Measurements from ENCODE around the gene CCDC17. TPM values are rescaled to one million over a fixed set of nuclear protein-coding genes. Genes with fewer than 3 reads are reported as not detected.

Gene CCDC17
- total and polyA plus RNA-seq, 2 of the 8 experiments (the other 6 are each of a cell fraction or from before 2014, with no cell fraction given) = 0.95 to 2.0 TPM

GRCh38 chr1:45573231-45573804, 50.5 kb downstream of the CCDC17 start:
- H4K5ac ChIP-seq (ENCODE audit: insufficient read length, low read depth, low read length) = no peak overlapping the region
- no peaks in the 10 kb centered on the region for H3K79me1 ChIP-seq (ENCODE audit: low read depth, low read length)
- no peak overlapping the region for H3K14ac ChIP-seq (ENCODE audit: insufficient read length)
- H3K27ac ChIP-seq (ENCODE audit: low read depth, low read length) = no peak overlapping the region
- no peak overlapping the region for H3K4me2 ChIP-seq (ENCODE audit: insufficient read depth in 1 of 2, low read depth in 2 of 2, low read length in 2 of 2)
- H3K27me3 ChIP-seq (replicated peaks in 1 of 4; ENCODE audit: control insufficient read depth in 3 of 4, extremely low read depth in 1 of 4, insufficient read depth in 3 of 4, low read length in 3 of 4) = no peaks in the 10 kb centered on the region
- H2BK15ac ChIP-seq (ENCODE audit: low read length) = no peak overlapping the region
- no peak overlapping the region for H3K4ac ChIP-seq (replicated peaks; ENCODE audit: insufficient read length, low read depth, low read length)
- no peak overlapping the region for H3K23ac ChIP-seq (ENCODE audit: insufficient read length)
- H3K23me2 ChIP-seq (ENCODE audit: low read depth, low read length) = no peaks in the 10 kb centered on the region
- no peak overlapping the region for H3K56ac ChIP-seq (replicated peaks; ENCODE audit: insufficient read length, low read depth, low read length)
- no peaks in the 10 kb centered on the region for H3K79me2 ChIP-seq (ENCODE audit: control insufficient read depth in 1 of 2, insufficient read depth in 2 of 2, low read length in 2 of 2)
- WGBS, 2 experiments (ENCODE audit: extremely low coverage in 1 of 2, insufficient coverage in 1 of 2, insufficient read length in 1 of 2, insufficient replicate concordance in 2 of 2, low coverage in 1 of 2, low lambda C conversion rate in 2 of 2, missing lambda C conversion rate in 1 of 2) = 51% methylated on average over 3 of the region's 3 CpGs; no CpG with 5 or more reads in 1 of the 2 experiments
- H2AK5ac ChIP-seq (ENCODE audit: low read depth, low read length) = no peak overlapping the region
- FAIRE-seq = no peak
- no peak overlapping the region for H2BK5ac ChIP-seq (ENCODE audit: low read depth, low read length)
- TF ChIP-seq POLR2A (IDR thresholded peaks at IDR 0.05; ENCODE audit: control extremely low read depth in 1 of 2, low read depth in 2 of 2, low read length in 2 of 2) (peak in 1 of 2 experiments; percentile 54; a peak in 2 of 3 replicates), SAP30 (IDR thresholded peaks at IDR 0.05; ENCODE audit: insufficient read depth, insufficient replicate concordance, low read length) (no peak)
- H3K36me3 ChIP-seq (ENCODE audit: control insufficient read depth in 2 of 4, insufficient read depth in 4 of 4, low read length in 3 of 4) = peaks cover 12 to 24% (median 20%) of the 10 kb centered on the region in 4 experiments
- ChIA-PET POLR2A (ENCODE audit: partially characterized antibody) (interaction anchor here (10.2 to 16.6 kb wide), 4 partner anchors 11 to 64 kb away, joined by 107 to 222 read pairs (median 152); partner anchors contain the start of genes AKR1A1, NASP and PRDX1), CTCF (ENCODE audit: partially characterized antibody) (interaction anchor here (10.7 kb wide), 1 partner anchor 64 kb away, joined by 133 read pairs; no protein-coding TSS in a partner anchor)
- H2BK120ac ChIP-seq (replicated peaks; ENCODE audit: low read depth, low read length) = no peak overlapping the region
- H3K4me3 ChIP-seq (ENCODE audit: extremely low read depth in 1 of 4, insufficient read depth in 2 of 4, low read depth in 3 of 4, low read length in 4 of 4) = no peak overlapping the region; a peak in 1 of 8 replicates
- H4K20me1 ChIP-seq (replicated peaks in 1 of 2; ENCODE audit: control insufficient read depth in 1 of 2, insufficient read depth in 2 of 2, low read length in 2 of 2) = peaks cover 4% of the 10 kb centered on the region in 2 experiments
- peaks cover 0 to 16% (median 5%) of the 10 kb centered on the region in 4 experiments; a peak in 6 of 7 replicates for H3K4me1 ChIP-seq (replicated peaks in 1 of 4; ENCODE audit: control insufficient read depth in 3 of 4, insufficient read depth in 4 of 4, low read length in 3 of 4)
- DNase-seq (ENCODE audit: low read depth in 1 of 2, low spot score in 2 of 2) = peak in 1 of 2 experiments; percentile 59
- H4K91ac ChIP-seq (replicated peaks; ENCODE audit: insufficient read length, low read length) = no peak overlapping the region
- H2BK12ac ChIP-seq (ENCODE audit: low read depth, low read length) = no peak overlapping the region
- no peaks in the 10 kb centered on the region for H3K9me3 ChIP-seq (ENCODE audit: insufficient read depth in 2 of 2, low read depth in 1 of 2, low read length in 1 of 2)
- H3K9ac ChIP-seq (replicated peaks in 1 of 4; ENCODE audit: extremely low read depth in 1 of 4, low read depth in 3 of 4, low read length in 3 of 4) = peak overlapping the region in 1 of 4 experiments; percentile 63; a peak in 1 of 7 replicates
- no peak overlapping the region for H2BK20ac ChIP-seq (ENCODE audit: low read length)
- H4K8ac ChIP-seq (ENCODE audit: extremely low read depth, insufficient read depth, low read length) = no peak overlapping the region
- H2AFZ ChIP-seq (ENCODE audit: low read length) = no peak overlapping the region
- H3K18ac ChIP-seq (ENCODE audit: extremely low read depth, low read length) = no peak overlapping the region
